Measurements from ENCODE around the gene ZNF148. TPM values are rescaled to one million over a fixed set of nuclear protein-coding genes. Genes with fewer than 3 reads are reported as not detected.

The ZNF148 gene
- total RNA-seq, 1 donor from 2014 or later, result 31.6 TPM

DNA sequence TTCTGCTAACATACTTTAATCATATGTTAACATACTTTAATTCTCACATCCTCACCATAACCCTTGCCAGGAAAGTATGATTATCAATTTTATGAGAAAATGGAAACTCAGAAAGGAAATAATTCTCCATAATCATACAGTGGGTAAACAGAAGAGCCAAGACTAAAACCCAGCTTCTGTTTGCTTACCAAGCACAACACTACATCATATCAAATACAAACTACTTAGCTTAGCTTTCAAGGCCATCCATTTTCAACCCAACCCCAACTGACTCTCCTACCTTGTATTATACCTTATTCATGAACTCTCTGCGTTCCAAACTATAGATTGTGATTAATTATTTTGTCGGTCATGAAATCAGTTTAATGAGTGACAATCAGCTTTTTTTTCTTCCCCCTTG lies 9.0 kb downstream of the ZNF148 start:
- TF ChIP-seq, protein P1, sequence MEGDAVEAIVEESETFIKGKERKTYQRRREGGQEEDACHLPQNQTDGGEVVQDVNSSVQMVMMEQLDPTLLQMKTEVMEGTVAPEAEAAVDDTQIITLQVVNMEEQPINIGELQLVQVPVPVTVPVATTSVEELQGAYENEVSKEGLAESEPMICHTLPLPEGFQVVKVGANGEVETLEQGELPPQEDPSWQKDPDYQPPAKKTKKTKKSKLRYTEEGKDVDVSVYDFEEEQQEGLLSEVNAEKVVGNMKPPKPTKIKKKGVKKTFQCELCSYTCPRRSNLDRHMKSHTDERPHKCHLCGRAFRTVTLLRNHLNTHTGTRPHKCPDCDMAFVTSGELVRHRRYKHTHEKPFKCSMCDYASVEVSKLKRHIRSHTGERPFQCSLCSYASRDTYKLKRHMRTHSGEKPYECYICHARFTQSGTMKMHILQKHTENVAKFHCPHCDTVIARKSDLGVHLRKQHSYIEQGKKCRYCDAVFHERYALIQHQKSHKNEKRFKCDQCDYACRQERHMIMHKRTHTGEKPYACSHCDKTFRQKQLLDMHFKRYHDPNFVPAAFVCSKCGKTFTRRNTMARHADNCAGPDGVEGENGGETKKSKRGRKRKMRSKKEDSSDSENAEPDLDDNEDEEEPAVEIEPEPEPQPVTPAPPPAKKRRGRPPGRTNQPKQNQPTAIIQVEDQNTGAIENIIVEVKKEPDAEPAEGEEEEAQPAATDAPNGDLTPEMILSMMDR (IDR thresholded peaks at IDR 0.05; ENCODE audit: partially characterized antibody, unreplicated experiment), result no peak
- Mint-ChIP-seq H3K27ac (ENCODE audit: unreplicated experiment) (no peak overlapping the region), H3K4me3 (ENCODE audit: unreplicated experiment) (no peak overlapping the region), H3K4me1 (ENCODE audit: low read depth, unreplicated experiment) (peaks cover 7% of the 10 kb centered on the region), H3K9me3 (ENCODE audit: unreplicated experiment) (peaks cover 3% of the 10 kb centered on the region), H3K27me3 (ENCODE audit: unreplicated experiment) (peaks cover 2% of the 10 kb centered on the region), H3K36me3 (ENCODE audit: unreplicated experiment) (no peaks in the 10 kb centered on the region)
- no peak for DNase-seq

- Mint-ChIP-seq H3K9me3 (ENCODE audit: unreplicated experiment) (peaks cover 6% of the 10 kb centered on the region), H3K4me1 (ENCODE audit: low read depth, unreplicated experiment) (peaks cover 9% of the 10 kb centered on the region)
These were observed 15.4 kb downstream of the ZNF148 start for GRCh38 chr3:125359700-125360099.

DNA sequence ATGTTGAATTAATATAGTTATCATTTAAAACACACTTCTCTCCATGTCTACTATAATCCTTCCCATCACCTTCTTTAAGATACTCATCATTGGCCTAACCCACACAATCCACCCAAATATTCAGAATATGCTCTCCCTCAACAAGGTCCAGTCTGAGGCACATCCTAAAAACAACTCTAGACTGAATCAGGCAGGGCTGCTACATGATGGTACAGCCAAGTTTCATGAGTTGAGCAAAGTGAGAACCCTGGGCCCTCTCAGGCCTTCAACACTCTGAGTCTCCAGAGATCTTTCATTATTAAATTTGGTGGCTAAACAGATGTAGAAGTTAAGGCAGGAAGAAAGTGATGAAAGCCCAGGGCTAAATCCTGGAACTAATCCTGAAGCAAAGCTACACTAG lies 16.2 kb downstream of the ZNF148 start:
- Mint-ChIP-seq H3K4me1 (ENCODE audit: low read depth, unreplicated experiment) (peaks cover 9% of the 10 kb centered on the region), H3K4me3 (ENCODE audit: unreplicated experiment) (no peak overlapping the region), H3K36me3 (ENCODE audit: unreplicated experiment) (no peaks in the 10 kb centered on the region), H3K27me3 (ENCODE audit: unreplicated experiment) (peaks cover 4% of the 10 kb centered on the region), H3K9me3 (ENCODE audit: unreplicated experiment) (peaks cover 6% of the 10 kb centered on the region), H3K27ac (ENCODE audit: unreplicated experiment) (no peak overlapping the region)
- TF ChIP-seq, protein P1 (IDR thresholded peaks at IDR 0.05; ENCODE audit: partially characterized antibody, unreplicated experiment), result no peak
- no peak for DNase-seq

More at GRCh38 chr3:125359700-125360099, 15.4 kb downstream of the ZNF148 start:
- Mint-ChIP-seq H3K4me3 (ENCODE audit: unreplicated experiment) (no peak overlapping the region), H3K27ac (ENCODE audit: unreplicated experiment) (no peak overlapping the region), H3K36me3 (ENCODE audit: unreplicated experiment) (no peaks in the 10 kb centered on the region), H3K27me3 (ENCODE audit: unreplicated experiment) (peaks cover 4% of the 10 kb centered on the region)
- no peak for DNase-seq
- TF ChIP-seq, protein P1 (IDR thresholded peaks at IDR 0.05; ENCODE audit: partially characterized antibody, unreplicated experiment), result no peak

GRCh38 chr3:125357837-125358236 lies 17.3 kb downstream of the ZNF148 start:
- no peaks in the 10 kb centered on the region for H3K36me3 Mint-ChIP-seq (ENCODE audit: unreplicated experiment)
- peak overlapping the region; percentile 93 for H3K4me3 Mint-ChIP-seq (ENCODE audit: unreplicated experiment)
- TF ChIP-seq, protein P1 (IDR thresholded peaks at IDR 0.05; ENCODE audit: partially characterized antibody, unreplicated experiment), result no peak
- peaks cover 9% of the 10 kb centered on the region for H3K4me1 Mint-ChIP-seq (ENCODE audit: low read depth, unreplicated experiment)
- H3K27ac Mint-ChIP-seq (ENCODE audit: unreplicated experiment), result peak overlapping the region; percentile 56
- H3K9me3 Mint-ChIP-seq (ENCODE audit: unreplicated experiment), result peaks cover 5% of the 10 kb centered on the region
- no peak for DNase-seq
- H3K27me3 Mint-ChIP-seq (ENCODE audit: unreplicated experiment), result peaks cover 4% of the 10 kb centered on the region

GRCh38 chr3:125357032-125357658 lies 18.0 kb downstream of the ZNF148 start:
- no peaks in the 10 kb centered on the region for H3K36me3 Mint-ChIP-seq (ENCODE audit: unreplicated experiment)
- peaks cover 4% of the 10 kb centered on the region for H3K9me3 Mint-ChIP-seq (ENCODE audit: unreplicated experiment)
- peaks cover 4% of the 10 kb centered on the region for H3K27me3 Mint-ChIP-seq (ENCODE audit: unreplicated experiment)
- no peak overlapping the region for H3K27ac Mint-ChIP-seq (ENCODE audit: unreplicated experiment)
- DNase-seq, result peak; percentile 77
- TF ChIP-seq, protein P1 (IDR thresholded peaks at IDR 0.05; ENCODE audit: partially characterized antibody, unreplicated experiment), result no peak
- peak overlapping the region; percentile 93 for H3K4me3 Mint-ChIP-seq (ENCODE audit: unreplicated experiment)
- peaks cover 9% of the 10 kb centered on the region for H3K4me1 Mint-ChIP-seq (ENCODE audit: low read depth, unreplicated experiment)

Measured in glutamatergic neuron (in vitro differentiated cells).